ENCODE measurements around the gene ABCB6.

ABCB6 gene

GRCh38 chr2:219246559-219246958 lies 27.8 kb upstream of the ABCB6 start:
- no peak for DNase-seq
- H3K27me3 ChIP-seq (replicated peaks in 2 of 5; ENCODE audit: control insufficient read depth in 4 of 5, insufficient read depth in 5 of 5, low read length in 4 of 5) = no peaks in the 10 kb centered on the region
- peaks cover 48 to 70% (median 69%) of the 10 kb centered on the region in 4 experiments for H3K4me1 ChIP-seq (ENCODE audit: control extremely low read depth in 1 of 4, control insufficient read depth in 4 of 4, insufficient read depth in 4 of 4, low read length in 3 of 4)
- peak overlapping the region in 2 of 7 experiments; percentile 19 to 91 for H3K4me3 ChIP-seq (ENCODE audit: control insufficient read depth in 1 of 7, extremely low read depth in 1 of 7, insufficient read depth in 4 of 7, low read depth in 2 of 7, low read length in 6 of 7)
- POLR2A ChIA-PET = interaction anchor here (1.8 kb wide), 1 partner anchor 70 kb away, joined by 4 read pairs; the partner anchor contains the start of gene CNPPD1
- WGBS (ENCODE audit: insufficient coverage) = 99% methylated on average over 10 of the region's 10 CpGs
- no peak overlapping the region for H3K27ac ChIP-seq (ENCODE audit: insufficient read depth in 1 of 2, low read depth in 1 of 2, low read length in 2 of 2, poor library complexity in 1 of 2, severe bottlenecking in 2 of 2)
- peaks cover 0 to 20% (median 13%) of the 10 kb centered on the region in 4 experiments for H3K36me3 ChIP-seq (ENCODE audit: control insufficient read depth in 4 of 4, insufficient read depth in 4 of 4, low read length in 3 of 4)
- H3K9me3 ChIP-seq (ENCODE audit: control extremely low read depth in 1 of 5, control insufficient read depth in 4 of 5, insufficient read depth in 2 of 5, low read depth in 1 of 5, low read length in 4 of 5) = no peaks in the 10 kb centered on the region
- CTCF ChIA-PET = interaction anchor here (0.8 to 2.6 kb wide), 5 partner anchors 10 to 87 kb away, joined by 3 to 24 read pairs (median 9); partner anchors contain the start of genes ANKZF1, ATG9A and DNAJB2

- WGBS (ENCODE audit: insufficient coverage) = 10% methylated on average over 7 of the region's 10 CpGs
- H3K36me3 ChIP-seq (ENCODE audit: control insufficient read depth in 4 of 4, insufficient read depth in 4 of 4, low read length in 3 of 4) = peaks cover 0 to 14% (median 11%) of the 10 kb centered on the region in 4 experiments
- H3K4me3 ChIP-seq (ENCODE audit: control insufficient read depth in 1 of 7, extremely low read depth in 1 of 7, insufficient read depth in 4 of 7, low read depth in 2 of 7, low read length in 6 of 7) = peak overlapping the region; percentile 50 to 96 (median 91)
- ChIA-PET POLR2A (interaction anchor here (0.9 to 1.9 kb wide), 4 partner anchors 16 to 70 kb away, joined by 3 to 12 read pairs (median 4); partner anchors contain the start of genes ANKZF1, ATG9A and CNPPD1), CTCF (interaction anchor here (0.8 to 2.6 kb wide), 8 partner anchors 9 to 87 kb away, joined by 3 to 24 read pairs (median 9); partner anchors contain the start of genes ANKZF1, ATG9A, DNAJB2 and TUBA4A)
- H3K27me3 ChIP-seq (replicated peaks in 2 of 5; ENCODE audit: control insufficient read depth in 4 of 5, insufficient read depth in 5 of 5, low read length in 4 of 5) = no peaks in the 10 kb centered on the region
- no peak for DNase-seq
- H3K4me1 ChIP-seq (ENCODE audit: control extremely low read depth in 1 of 4, control insufficient read depth in 4 of 4, insufficient read depth in 4 of 4, low read length in 3 of 4) = peaks cover 48 to 70% (median 66%) of the 10 kb centered on the region in 4 experiments
- H3K27ac ChIP-seq (ENCODE audit: insufficient read depth in 1 of 2, low read depth in 1 of 2, low read length in 2 of 2, poor library complexity in 1 of 2, severe bottlenecking in 2 of 2) = peak overlapping the region; percentile 80 to 94
- H3K9me3 ChIP-seq (ENCODE audit: control extremely low read depth in 1 of 5, control insufficient read depth in 4 of 5, insufficient read depth in 2 of 5, low read depth in 1 of 5, low read length in 4 of 5) = no peaks in the 10 kb centered on the region
Observed at GRCh38 chr2:219245899-219246230, 27.1 kb upstream of the ABCB6 start.

GRCh38 chr2:219245148-219245898 lies 26.6 kb upstream of the ABCB6 start, which contains the start of the genes GLB1L and STK16:
Gene GLB1L, minus strand, starts transcription at chr2:219245444. Its CDS starts 1,871 bp downstream, at chr2:219243573.
Gene STK16, plus strand, starts transcription at chr2:219245479. Its CDS starts 521 bp downstream, at chr2:219246000.
- WGBS (ENCODE audit: insufficient coverage) = 1% methylated on average over 46 of the region's 46 CpGs
- POLR2A ChIA-PET = interaction anchor here (0.6 to 2.1 kb wide), 6 partner anchors 8 to 69 kb away, joined by 3 to 12 read pairs (median 4); partner anchors contain the start of genes ABCB6, ANKZF1, ATG9A and CNPPD1
- Histone ChIP-seq H3K4me3 (ENCODE audit: control insufficient read depth in 1 of 7, extremely low read depth in 1 of 7, insufficient read depth in 4 of 7, low read depth in 2 of 7, low read length in 6 of 7) (peak within 1 kb of the TSS; percentile 50 to 96 (median 91)), H3K36me3 (ENCODE audit: control insufficient read depth in 4 of 4, insufficient read depth in 4 of 4, low read length in 3 of 4) (peaks cover 0 to 9% (median 7%) of the 10 kb centered on the region in 4 experiments), H3K4me1 (ENCODE audit: control extremely low read depth in 1 of 4, control insufficient read depth in 4 of 4, insufficient read depth in 4 of 4, low read length in 3 of 4) (peaks cover 48 to 66% (median 62%) of the 10 kb centered on the region in 4 experiments), H3K27me3 (replicated peaks in 2 of 5; ENCODE audit: control insufficient read depth in 4 of 5, insufficient read depth in 5 of 5, low read length in 4 of 5) (no peaks in the 10 kb centered on the region), H3K27ac (ENCODE audit: insufficient read depth in 1 of 2, low read depth in 1 of 2, low read length in 2 of 2, poor library complexity in 1 of 2, severe bottlenecking in 2 of 2) (peak within 1 kb of the TSS; percentile 80 to 94), H3K9me3 (ENCODE audit: control extremely low read depth in 1 of 5, control insufficient read depth in 4 of 5, insufficient read depth in 2 of 5, low read depth in 1 of 5, low read length in 4 of 5) (no peaks in the 10 kb centered on the region)
- DNase-seq = peak; percentile 90 to 93 (median 93)
- CTCF ChIA-PET = interaction anchor here (0.8 to 2.6 kb wide), 16 partner anchors 9 to 86 kb away, joined by 3 to 24 read pairs (median 5); partner anchors contain the start of genes ANKZF1, ATG9A, CNPPD1 and DNAJB2

- WGBS (ENCODE audit: insufficient coverage) = 67% methylated on average over 3 of the region's 6 CpGs
- Histone ChIP-seq H3K36me3 (ENCODE audit: control insufficient read depth in 4 of 4, insufficient read depth in 4 of 4, low read length in 3 of 4) (peaks cover 0 to 9% (median 7%) of the 10 kb centered on the region in 4 experiments), H3K4me3 (ENCODE audit: control insufficient read depth in 1 of 7, extremely low read depth in 1 of 7, insufficient read depth in 4 of 7, low read depth in 2 of 7, low read length in 6 of 7) (peak overlapping the region; percentile 50 to 96 (median 91)), H3K4me1 (ENCODE audit: control extremely low read depth in 1 of 4, control insufficient read depth in 4 of 4, insufficient read depth in 4 of 4, low read length in 3 of 4) (peaks cover 43 to 61% (median 56%) of the 10 kb centered on the region in 4 experiments), H3K27me3 (replicated peaks in 2 of 5; ENCODE audit: control insufficient read depth in 4 of 5, insufficient read depth in 5 of 5, low read length in 4 of 5) (no peaks in the 10 kb centered on the region), H3K9me3 (ENCODE audit: control extremely low read depth in 1 of 5, control insufficient read depth in 4 of 5, insufficient read depth in 2 of 5, low read depth in 1 of 5, low read length in 4 of 5) (no peaks in the 10 kb centered on the region), H3K27ac (ENCODE audit: insufficient read depth in 1 of 2, low read depth in 1 of 2, low read length in 2 of 2, poor library complexity in 1 of 2, severe bottlenecking in 2 of 2) (peak overlapping the region; percentile 80 to 94)
- DNase-seq = no peak
- ChIA-PET POLR2A (interaction anchor here (0.6 to 2.1 kb wide), 5 partner anchors 9 to 69 kb away, joined by 3 to 12 read pairs (median 4); partner anchors contain the start of genes ABCB6, ANKZF1, ATG9A and CNPPD1), CTCF (interaction anchor here (0.8 to 2.6 kb wide), 15 partner anchors 9 to 85 kb away, joined by 3 to 24 read pairs (median 5); partner anchors contain the start of genes ANKZF1, ATG9A, CNPPD1 and DNAJB2)
Observed at GRCh38 chr2:219244789-219245147, 26.0 kb upstream of the ABCB6 start.

- Histone ChIP-seq H3K4me3 (ENCODE audit: control insufficient read depth in 1 of 7, extremely low read depth in 1 of 7, insufficient read depth in 4 of 7, low read depth in 2 of 7, low read length in 6 of 7) (peak overlapping the region in 4 of 7 experiments; percentile 11 to 62 (median 48)), H3K4me1 (ENCODE audit: control extremely low read depth in 1 of 4, control insufficient read depth in 4 of 4, insufficient read depth in 4 of 4, low read length in 3 of 4) (peaks cover 32 to 46% (median 42%) of the 10 kb centered on the region in 4 experiments), H3K9me3 (ENCODE audit: control extremely low read depth in 1 of 5, control insufficient read depth in 4 of 5, insufficient read depth in 2 of 5, low read depth in 1 of 5, low read length in 4 of 5) (no peaks in the 10 kb centered on the region), H3K27ac (ENCODE audit: insufficient read depth in 1 of 2, low read depth in 1 of 2, low read length in 2 of 2, poor library complexity in 1 of 2, severe bottlenecking in 2 of 2) (no peak overlapping the region), H3K27me3 (replicated peaks in 2 of 5; ENCODE audit: control insufficient read depth in 4 of 5, insufficient read depth in 5 of 5, low read length in 4 of 5) (no peaks in the 10 kb centered on the region), H3K36me3 (ENCODE audit: control insufficient read depth in 4 of 4, insufficient read depth in 4 of 4, low read length in 3 of 4) (peaks cover 2 to 21% (median 9%) of the 10 kb centered on the region in 4 experiments)
- DNase-seq = peak in 2 of 3 donors; percentile 59 to 66
- ChIA-PET POLR2A (interaction anchor here (0.8 kb wide), 1 partner anchor 192 kb away, joined by 3 read pairs; no protein-coding TSS in a partner anchor), CTCF (no interaction called here)
- WGBS (ENCODE audit: insufficient coverage) = 60% methylated on average over 28 of the region's 28 CpGs
Observed at GRCh38 chr2:219243291-219243761, 24.6 kb upstream of the ABCB6 start.

GRCh38 chr2:219234331-219234730 lies 15.6 kb upstream of the ABCB6 start:
- peaks cover 32 to 75% (median 51%) of the 10 kb centered on the region in 4 experiments for H3K36me3 ChIP-seq (ENCODE audit: control insufficient read depth in 4 of 4, insufficient read depth in 4 of 4, low read length in 3 of 4)

More at GRCh38 chr2:219234331-219234730, 15.6 kb upstream of the ABCB6 start:
- H3K4me3 ChIP-seq (ENCODE audit: control insufficient read depth in 1 of 7, extremely low read depth in 1 of 7, insufficient read depth in 4 of 7, low read depth in 2 of 7, low read length in 6 of 7) = no peak overlapping the region
- H3K4me1 ChIP-seq (ENCODE audit: control extremely low read depth in 1 of 4, control insufficient read depth in 4 of 4, insufficient read depth in 4 of 4, low read length in 3 of 4) = peaks cover 3 to 15% (median 12%) of the 10 kb centered on the region in 4 experiments
- WGBS (ENCODE audit: insufficient coverage) = 100% methylated on average over 1 of the region's 3 CpGs
- H3K9me3 ChIP-seq (ENCODE audit: control extremely low read depth in 1 of 5, control insufficient read depth in 4 of 5, insufficient read depth in 2 of 5, low read depth in 1 of 5, low read length in 4 of 5) = no peaks in the 10 kb centered on the region
- no peak overlapping the region for H3K27ac ChIP-seq (ENCODE audit: insufficient read depth in 1 of 2, low read depth in 1 of 2, low read length in 2 of 2, poor library complexity in 1 of 2, severe bottlenecking in 2 of 2)
- H3K27me3 ChIP-seq (replicated peaks in 2 of 5; ENCODE audit: control insufficient read depth in 4 of 5, insufficient read depth in 5 of 5, low read length in 4 of 5) = no peaks in the 10 kb centered on the region
- POLR2A ChIA-PET = no interaction called here
- DNase-seq = no peak
- CTCF ChIA-PET = interaction anchor here (0.9 to 1.8 kb wide), 3 partner anchors 10 to 26 kb away, joined by 3 to 8 read pairs (median 3); partner anchors contain the start of genes GLB1L and STK16

Measured in common myeloid progenitor, CD34-positive (primary cell).